Smooth muscle cell of trachea (primary cell): ENCODE results near the gene MICAL3. TPM values are rescaled to one million over a fixed set of nuclear protein-coding genes. Genes with fewer than 3 reads are reported as not detected.

Experiments used
- total RNA-seq: library from RNA; depleted of rRNA; stranded (reverse); fragments of >200 nt; gene quantifications from 2 replicates; pipeline ENCODE4 v1.2.1, GENCODE V29; 2014

Gene MICAL3, protein sequence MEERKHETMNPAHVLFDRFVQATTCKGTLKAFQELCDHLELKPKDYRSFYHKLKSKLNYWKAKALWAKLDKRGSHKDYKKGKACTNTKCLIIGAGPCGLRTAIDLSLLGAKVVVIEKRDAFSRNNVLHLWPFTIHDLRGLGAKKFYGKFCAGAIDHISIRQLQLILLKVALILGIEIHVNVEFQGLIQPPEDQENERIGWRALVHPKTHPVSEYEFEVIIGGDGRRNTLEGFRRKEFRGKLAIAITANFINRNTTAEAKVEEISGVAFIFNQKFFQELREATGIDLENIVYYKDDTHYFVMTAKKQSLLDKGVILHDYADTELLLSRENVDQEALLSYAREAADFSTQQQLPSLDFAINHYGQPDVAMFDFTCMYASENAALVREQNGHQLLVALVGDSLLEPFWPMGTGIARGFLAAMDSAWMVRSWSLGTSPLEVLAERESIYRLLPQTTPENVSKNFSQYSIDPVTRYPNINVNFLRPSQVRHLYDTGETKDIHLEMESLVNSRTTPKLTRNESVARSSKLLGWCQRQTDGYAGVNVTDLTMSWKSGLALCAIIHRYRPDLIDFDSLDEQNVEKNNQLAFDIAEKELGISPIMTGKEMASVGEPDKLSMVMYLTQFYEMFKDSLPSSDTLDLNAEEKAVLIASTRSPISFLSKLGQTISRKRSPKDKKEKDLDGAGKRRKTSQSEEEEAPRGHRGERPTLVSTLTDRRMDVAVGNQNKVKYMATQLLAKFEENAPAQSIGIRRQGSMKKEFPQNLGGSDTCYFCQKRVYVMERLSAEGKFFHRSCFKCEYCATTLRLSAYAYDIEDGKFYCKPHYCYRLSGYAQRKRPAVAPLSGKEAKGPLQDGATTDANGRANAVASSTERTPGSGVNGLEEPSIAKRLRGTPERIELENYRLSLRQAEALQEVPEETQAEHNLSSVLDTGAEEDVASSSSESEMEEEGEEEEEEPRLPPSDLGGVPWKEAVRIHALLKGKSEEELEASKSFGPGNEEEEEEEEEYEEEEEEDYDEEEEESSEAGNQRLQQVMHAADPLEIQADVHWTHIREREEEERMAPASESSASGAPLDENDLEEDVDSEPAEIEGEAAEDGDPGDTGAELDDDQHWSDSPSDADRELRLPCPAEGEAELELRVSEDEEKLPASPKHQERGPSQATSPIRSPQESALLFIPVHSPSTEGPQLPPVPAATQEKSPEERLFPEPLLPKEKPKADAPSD (N-terminal part only)
- total RNA-seq = 18.9 and 29.8 TPM in 2 replicates

DNA sequence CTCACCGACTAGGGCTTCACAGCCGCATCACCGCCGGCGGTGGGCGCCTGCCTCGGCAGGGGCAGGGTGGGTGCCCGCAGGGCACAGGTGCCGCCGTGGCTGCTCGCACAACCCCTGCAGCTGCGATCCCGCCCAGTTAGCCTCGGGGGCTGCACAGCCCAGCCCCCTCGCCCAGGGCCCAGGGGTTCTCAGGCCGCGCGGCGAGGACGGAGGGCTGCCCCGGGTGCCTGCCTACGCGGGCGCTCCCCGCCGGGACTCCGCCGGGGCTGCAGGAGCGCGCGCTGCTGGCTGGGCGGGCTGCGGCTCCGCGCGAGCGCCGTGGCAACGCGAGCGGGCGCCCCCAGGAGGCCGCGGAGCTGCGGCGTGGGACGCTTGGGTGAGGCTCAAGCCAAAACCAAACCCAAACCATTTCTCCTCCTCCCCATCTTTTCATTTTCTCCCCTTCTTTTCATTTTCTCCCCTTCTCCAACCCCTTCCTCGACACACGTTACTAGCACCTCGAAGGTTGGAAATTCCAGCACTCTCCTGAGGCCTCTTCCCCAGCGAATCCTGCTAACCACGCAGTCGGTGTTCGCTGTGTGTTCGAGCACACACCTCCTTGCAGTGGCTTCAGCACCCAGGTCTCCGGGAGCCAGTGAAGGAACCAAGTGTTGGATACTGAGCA, at the start of gene MICAL3:
TSS of gene MICAL3 (minus strand) at position 286 of the 664 bp plus-strand sequence. CDS start 117,749 bp downstream, outside the sequence.

DNA sequence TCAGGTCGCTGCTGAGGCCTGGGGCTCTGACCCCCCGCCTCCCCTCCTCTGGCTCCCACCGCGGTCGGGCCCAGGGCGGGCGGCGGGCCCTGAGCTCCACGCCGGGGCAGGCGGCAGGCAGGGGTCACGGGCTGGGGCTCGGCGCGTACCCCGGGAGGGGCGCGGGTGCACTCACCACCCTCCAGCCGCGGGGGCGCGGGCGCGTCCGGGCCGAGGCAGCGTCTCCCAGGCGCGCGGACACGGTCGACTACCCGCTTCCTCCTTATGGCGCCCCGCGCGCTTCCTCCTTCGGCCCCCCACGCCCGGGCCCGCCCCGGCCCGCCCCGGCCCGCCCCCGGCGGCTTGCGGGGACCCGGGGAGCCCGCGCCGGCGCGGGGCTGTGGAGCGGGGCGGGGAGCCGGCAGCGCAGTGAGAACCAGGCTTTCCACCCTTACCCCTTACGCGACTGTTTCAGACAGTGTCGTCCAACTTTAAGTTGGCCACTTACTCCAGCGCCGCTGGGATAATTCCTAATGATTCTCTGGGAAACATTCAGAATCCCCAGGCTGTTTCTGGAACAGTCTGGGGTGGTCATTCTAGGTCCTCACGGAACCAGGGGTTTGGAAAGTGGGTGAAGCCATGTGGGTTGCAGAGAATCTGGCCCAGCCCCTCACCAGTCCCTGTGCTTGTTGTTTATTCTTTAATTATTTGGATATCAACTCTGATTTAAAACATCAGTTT, 250.0 kb downstream of the MICAL3 start, which contains the start of gene BID:
TSS of gene BID (minus strand) at position 264 of the 720 bp plus-strand sequence. CDS start 24,353 bp downstream, outside the sequence.

Other genes starting within 250 kb of the MICAL3 start
- 22.7 and 26.6 TPM in 2 replicates for gene PEX26, start 53.4 kb upstream of the MICAL3 start, total RNA-seq
- gene TUBA8, start 86.2 kb upstream of the MICAL3 start, total RNA-seq = 0.66 TPM in 1 of 2 replicates, not detected in the other
- gene USP18, start 125.6 kb upstream of the MICAL3 start, total RNA-seq = 6.9 and 10.8 TPM in 2 replicates